ENCODE measurements around the gene RASGRF2. TPM values are rescaled to one million over a fixed set of nuclear protein-coding genes. Genes with fewer than 3 reads are reported as not detected.

RASGRF2 gene
- total RNA-seq, 4 donors from 2014 or later, result 1.8 to 4.1 (median 2.5) TPM

- no peak for TF ChIP-seq EP300 (IDR thresholded peaks at IDR 0.05)
- no peak for TF ChIP-seq POLR2AphosphoS5 (IDR thresholded peaks at IDR 0.05)
- TF ChIP-seq POLR2A (IDR thresholded peaks at IDR 0.05), result no peak
- TF ChIP-seq, protein P1, sequence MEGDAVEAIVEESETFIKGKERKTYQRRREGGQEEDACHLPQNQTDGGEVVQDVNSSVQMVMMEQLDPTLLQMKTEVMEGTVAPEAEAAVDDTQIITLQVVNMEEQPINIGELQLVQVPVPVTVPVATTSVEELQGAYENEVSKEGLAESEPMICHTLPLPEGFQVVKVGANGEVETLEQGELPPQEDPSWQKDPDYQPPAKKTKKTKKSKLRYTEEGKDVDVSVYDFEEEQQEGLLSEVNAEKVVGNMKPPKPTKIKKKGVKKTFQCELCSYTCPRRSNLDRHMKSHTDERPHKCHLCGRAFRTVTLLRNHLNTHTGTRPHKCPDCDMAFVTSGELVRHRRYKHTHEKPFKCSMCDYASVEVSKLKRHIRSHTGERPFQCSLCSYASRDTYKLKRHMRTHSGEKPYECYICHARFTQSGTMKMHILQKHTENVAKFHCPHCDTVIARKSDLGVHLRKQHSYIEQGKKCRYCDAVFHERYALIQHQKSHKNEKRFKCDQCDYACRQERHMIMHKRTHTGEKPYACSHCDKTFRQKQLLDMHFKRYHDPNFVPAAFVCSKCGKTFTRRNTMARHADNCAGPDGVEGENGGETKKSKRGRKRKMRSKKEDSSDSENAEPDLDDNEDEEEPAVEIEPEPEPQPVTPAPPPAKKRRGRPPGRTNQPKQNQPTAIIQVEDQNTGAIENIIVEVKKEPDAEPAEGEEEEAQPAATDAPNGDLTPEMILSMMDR (IDR thresholded peaks at IDR 0.05), result no peak
- Histone ChIP-seq H3K4me1 (no peaks in the 10 kb centered on the region), H3K27me3 (no peaks in the 10 kb centered on the region), H3K36me3 (no peaks in the 10 kb centered on the region), H3K9me3 (no peaks in the 10 kb centered on the region), H3K27ac (no peak overlapping the region), H3K4me3 (no peak overlapping the region)
- 79% methylated on average over 3 of the region's 3 CpGs for WGBS
- DNase-seq (ENCODE audit: low spot score in 2 of 2), result no peak
Measured at GRCh38 chr5:81213070-81213469, 252.9 kb downstream of the RASGRF2 start.

DNA sequence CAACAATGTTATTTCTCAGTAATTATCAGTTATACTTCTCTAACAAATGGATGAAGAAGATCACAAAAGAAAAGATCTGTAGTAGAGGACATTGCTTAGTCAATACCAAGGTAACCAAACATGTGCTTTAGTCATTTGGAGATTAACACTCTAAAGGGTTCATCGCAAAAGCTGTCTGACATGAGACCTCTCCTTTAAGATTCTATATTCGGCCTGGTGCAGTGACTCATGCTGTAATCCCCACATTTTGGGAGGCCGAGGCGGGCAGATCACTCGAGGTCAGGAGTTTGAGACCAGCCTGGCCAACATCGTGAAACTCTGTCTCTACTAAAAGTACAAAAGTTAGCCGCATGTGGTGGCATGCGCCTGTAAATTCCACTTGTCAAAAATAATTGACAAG lies 254.7 kb downstream of the RASGRF2 start:
- no peak for DNase-seq (ENCODE audit: low spot score in 2 of 2)
- Histone ChIP-seq H3K36me3 (no peaks in the 10 kb centered on the region), H3K27me3 (no peaks in the 10 kb centered on the region), H3K4me1 (no peaks in the 10 kb centered on the region), H3K9me3 (no peaks in the 10 kb centered on the region), H3K27ac (no peak overlapping the region), H3K4me3 (no peak overlapping the region)
- WGBS, result 86% methylated on average over 8 of the region's 8 CpGs
- TF ChIP-seq POLR2AphosphoS5 (IDR thresholded peaks at IDR 0.05) (no peak), EP300 (IDR thresholded peaks at IDR 0.05) (no peak), POLR2A (IDR thresholded peaks at IDR 0.05) (no peak)
- TF ChIP-seq, protein P1 (IDR thresholded peaks at IDR 0.05), result no peak

GRCh38 chr5:81216152-81216551 lies 256.0 kb downstream of the RASGRF2 start:
- WGBS, result 75% methylated on average over 3 of the region's 3 CpGs
- H3K9me3 ChIP-seq, result no peaks in the 10 kb centered on the region
- no peaks in the 10 kb centered on the region for H3K27me3 ChIP-seq
- H3K36me3 ChIP-seq, result no peaks in the 10 kb centered on the region
- TF ChIP-seq EP300 (IDR thresholded peaks at IDR 0.05), result no peak
- TF ChIP-seq POLR2AphosphoS5 (IDR thresholded peaks at IDR 0.05), result no peak
- TF ChIP-seq POLR2A (IDR thresholded peaks at IDR 0.05), result no peak
- TF ChIP-seq, protein P1 (IDR thresholded peaks at IDR 0.05), result no peak
- H3K4me1 ChIP-seq, result no peaks in the 10 kb centered on the region
- no peak for DNase-seq (ENCODE audit: low spot score in 2 of 2)
- no peak overlapping the region for H3K4me3 ChIP-seq
- H3K27ac ChIP-seq, result no peak overlapping the region

- H3K27me3 ChIP-seq, result no peaks in the 10 kb centered on the region
- TF ChIP-seq, protein P1 (IDR thresholded peaks at IDR 0.05), result no peak
- no peak for TF ChIP-seq POLR2AphosphoS5 (IDR thresholded peaks at IDR 0.05)
- TF ChIP-seq EP300 (IDR thresholded peaks at IDR 0.05), result no peak
- TF ChIP-seq POLR2A (IDR thresholded peaks at IDR 0.05), result no peak
- no peak overlapping the region for H3K4me3 ChIP-seq
- no peaks in the 10 kb centered on the region for H3K36me3 ChIP-seq
- H3K9me3 ChIP-seq, result no peaks in the 10 kb centered on the region
- H3K4me1 ChIP-seq, result no peaks in the 10 kb centered on the region
- no peak for DNase-seq (ENCODE audit: low spot score in 2 of 2)
- no peak overlapping the region for H3K27ac ChIP-seq
- WGBS, result 93% methylated on average over 3 of the region's 3 CpGs
Measured at GRCh38 chr5:81219389-81219788, 259.2 kb downstream of the RASGRF2 start.

- no peak for DNase-seq (ENCODE audit: low spot score in 2 of 2)
- H3K36me3 ChIP-seq, result no peaks in the 10 kb centered on the region
- no peaks in the 10 kb centered on the region for H3K4me1 ChIP-seq
- TF ChIP-seq, protein P1 (IDR thresholded peaks at IDR 0.05), result no peak
- no peaks in the 10 kb centered on the region for H3K9me3 ChIP-seq
- no peak overlapping the region for H3K27ac ChIP-seq
- H3K4me3 ChIP-seq, result no peak overlapping the region
- no peaks in the 10 kb centered on the region for H3K27me3 ChIP-seq
Measured at GRCh38 chr5:81222285-81222684, 262.1 kb downstream of the RASGRF2 start.

Measured in suprapubic skin (tissue), 4 donors.